IMR-90 (cell line): ENCODE data around the gene PRKG2. TPM values are rescaled to one million over a fixed set of nuclear protein-coding genes. Genes with fewer than 3 reads are reported as not detected.

ENCODE experiments used
- ATAC-seq: fragments of 200-7000 bp; cut with Tn5 transposase; 2 replicates; pipeline ENCODE4 v1.9.1; 2020; ENCODE audit warnings: low read depth, mild to moderate bottlenecking, moderate library complexity
- BruUV-seq: library from RNA; stranded (reverse); fragments of 400-500 nt; replicated peaks from 2 replicates; lab custom pipeline; 2021; lab: Mats Ljungman, UMichigan
- CTCF ChIA-PET: fragments of 300-600 bp; formaldehyde crosslinking; extraction: SDS; loops from one replicate; lab custom pipeline; 2021; ENCODE audit warnings: antibody characterized with exemption; lab: Yijun Ruan, JAX
- POLR2A ChIA-PET: fragments of 300-600 bp; sonication (Branson Sonifier 250); formaldehyde crosslinking; loops from one replicate; lab custom pipeline; 2022; ENCODE audit warnings: antibody characterized with exemption; ENCODE audit not compliant: unreplicated experiment; lab: Charles Lee
- DNase-seq: peaks from one replicate; pipeline ENCODE4 v3.0.0; 2013
- H2AFZ ChIP-seq: replicated peaks from 2 replicates; pipeline ENCODE3; 2013; ENCODE audit warnings: low read length, mild to moderate bottlenecking; ENCODE audit not compliant: poor library complexity
- H2AK5ac ChIP-seq: 2 replicates; pipeline ENCODE4 v1.6.1; 2013; ENCODE audit warnings: low read depth, low read length, inconsistent platforms
- H2AK9ac ChIP-seq: replicated peaks from 2 replicates; pipeline ENCODE3; 2013; ENCODE audit warnings: mild to moderate bottlenecking, low read depth, low read length, moderate library complexity; ENCODE audit not compliant: poor library complexity
- H2BK120ac ChIP-seq: 2 replicates; pipeline ENCODE4 v1.6.1; 2013; ENCODE audit warnings: low read depth, low read length, inconsistent platforms
- H2BK15ac ChIP-seq: 3 replicates; pipeline ENCODE4 v1.6.1; 2013; ENCODE audit warnings: low read depth, low read length, inconsistent platforms
- H2BK20ac ChIP-seq: 2 replicates; pipeline ENCODE4 v1.6.1; 2013; ENCODE audit warnings: low read depth, mild to moderate bottlenecking, inconsistent platforms, low read length, moderate library complexity
- H2BK5ac ChIP-seq: 2 replicates; pipeline ENCODE4 v1.6.1; 2013; ENCODE audit warnings: mild to moderate bottlenecking, low read depth, low read length, inconsistent platforms; ENCODE audit not compliant: poor library complexity, severe bottlenecking
- H3K14ac ChIP-seq: replicated peaks from 2 replicates; pipeline ENCODE4 v1.6.1; 2013; ENCODE audit warnings: low read depth, low read length, inconsistent platforms
- H3K18ac ChIP-seq: 2 replicates; pipeline ENCODE4 v1.6.1; 2013; ENCODE audit warnings: low read depth, low read length, control low read depth
- H3K23ac ChIP-seq: 2 replicates; pipeline ENCODE4 v1.6.1; 2013; ENCODE audit warnings: low read depth, low read length, inconsistent platforms
- H3K27ac ChIP-seq: 2 replicates; pipeline ENCODE4 v1.5.1; 2013; ENCODE audit warnings: mild to moderate bottlenecking, control low read depth, low read length; ENCODE audit not compliant: insufficient read depth
- H3K27me3 ChIP-seq: 2 replicates; pipeline ENCODE4 v1.6.1; 2013; ENCODE audit warnings: low read length; ENCODE audit not compliant: control insufficient read depth, insufficient read depth
- H3K36me3 ChIP-seq: 2 replicates; pipeline ENCODE4 v1.6.1; 2013; ENCODE audit warnings: low read length, mixed read lengths; ENCODE audit not compliant: control insufficient read depth, insufficient read depth
- H3K4ac ChIP-seq: 2 replicates; pipeline ENCODE4 v1.6.1; 2013; ENCODE audit warnings: low read depth, low read length, inconsistent platforms
- H3K4me1 ChIP-seq: 2 replicates; pipeline ENCODE4 v1.6.1; 2013; ENCODE audit warnings: low read length, mixed read lengths; ENCODE audit not compliant: control insufficient read depth, insufficient read depth
- H3K4me2 ChIP-seq: 2 replicates; pipeline ENCODE4 v1.6.1; 2013; ENCODE audit warnings: low read depth, mild to moderate bottlenecking, control low read depth, low read length, moderate library complexity
- H3K4me3 ChIP-seq: 2 replicates; pipeline ENCODE4 v1.5.1; 2013; ENCODE audit warnings: low read depth, mild to moderate bottlenecking, control low read depth, low read length, moderate library complexity; ENCODE audit not compliant: insufficient read depth
- H3K56ac ChIP-seq: 2 replicates; pipeline ENCODE4 v1.6.1; 2013; ENCODE audit warnings: low read length, inconsistent platforms; ENCODE audit not compliant: insufficient read depth; ENCODE audit errors: extremely low read depth
- H3K79me1 ChIP-seq, 2 experiments: 2 replicates each; pipeline ENCODE4 v1.6.1; 2013; ENCODE audit warnings: low read length in 2 of 2, inconsistent platforms in 1 of 2, low read depth in 1 of 2
- H3K9ac ChIP-seq: 2 replicates; pipeline ENCODE4 v1.6.1; 2013; ENCODE audit warnings: low read depth, low read length, control low read depth
- H3K9me1 ChIP-seq: 2 replicates; pipeline ENCODE4 v1.6.1; 2013; ENCODE audit warnings: low read length, inconsistent platforms; ENCODE audit not compliant: insufficient read depth
- H3K9me3 ChIP-seq: 2 replicates; pipeline ENCODE4 v1.6.1; 2013; ENCODE audit warnings: low read length; ENCODE audit not compliant: control insufficient read depth, insufficient read depth
- H4K20me1 ChIP-seq: 2 replicates; pipeline ENCODE4 v1.6.1; 2013; ENCODE audit warnings: low read length, inconsistent platforms; ENCODE audit not compliant: insufficient read depth
- H4K5ac ChIP-seq: 2 replicates; pipeline ENCODE4 v1.6.1; 2013; ENCODE audit warnings: mild to moderate bottlenecking, low read depth, low read length, control low read depth
- H4K8ac ChIP-seq, 2 experiments: 2 replicates each; pipeline ENCODE4 v1.6.1; 2013; ENCODE audit warnings: low read depth in 2 of 2, low read length in 2 of 2, control low read depth in 1 of 2, inconsistent platforms in 1 of 2
- H4K91ac ChIP-seq: 2 replicates; pipeline ENCODE4 v1.6.1; 2013; ENCODE audit warnings: low read depth, low read length, inconsistent platforms; ENCODE audit not compliant: insufficient read depth
- BHLHE40 ChIP-seq: fragments of 150-350 bp; IDR thresholded peaks from 2 replicates; pipeline ENCODE4 v1.6.1; 2016; ENCODE audit warnings: mild to moderate bottlenecking, low read depth, low read length
- CHD1 ChIP-seq: IDR thresholded peaks from 2 replicates; pipeline ENCODE4 v1.6.1; 2012; ENCODE audit warnings: low read depth, low read length, improper control_type of control experiment
- ELK1 ChIP-seq: fragments of 150-350 bp; IDR thresholded peaks from 2 replicates; pipeline ENCODE4 v1.6.1; 2016; ENCODE audit warnings: low read depth, mild to moderate bottlenecking, low read length, moderate library complexity, borderline replicate concordance
- FOS ChIP-seq: fragments of 150-350 bp; IDR thresholded peaks from 2 replicates; pipeline ENCODE4 v1.6.1; 2016; ENCODE audit warnings: low read depth, low read length
- MAFK ChIP-seq: IDR thresholded peaks from 2 replicates; pipeline ENCODE4 v1.6.1; 2012; ENCODE audit warnings: low read depth, low read length, improper control_type of control experiment
- MAZ ChIP-seq: IDR thresholded peaks from 2 replicates; pipeline ENCODE4 v1.6.1; 2012; ENCODE audit warnings: low read depth, mild to moderate bottlenecking, low read length, improper control_type of control experiment, moderate library complexity, borderline replicate concordance
- MXI1 ChIP-seq: IDR thresholded peaks from 2 replicates; pipeline ENCODE4 v1.6.1; 2012; ENCODE audit warnings: low read depth, mild to moderate bottlenecking, low read length, moderate library complexity, borderline replicate concordance
- NFE2L2 ChIP-seq: fragments of 150-350 bp; IDR thresholded peaks from 2 replicates; pipeline ENCODE4 v1.6.1; 2016; ENCODE audit warnings: low read depth, mild to moderate bottlenecking, low read length
- POLR2A ChIP-seq: IDR thresholded peaks from 2 replicates; pipeline ENCODE4 v1.6.1; 2012; ENCODE audit warnings: mild to moderate bottlenecking, low read depth, low read length
- RAD21 ChIP-seq: IDR thresholded peaks from 2 replicates; pipeline ENCODE4 v1.6.1; 2012; ENCODE audit warnings: low read length, improper control_type of control experiment
- RFX5 ChIP-seq: IDR thresholded peaks from 2 replicates; pipeline ENCODE4 v1.8.0; 2012; ENCODE audit warnings: low read depth, mild to moderate bottlenecking, low read length, moderate library complexity
- SMC3 ChIP-seq: fragments of 150-350 bp; IDR thresholded peaks from 2 replicates; pipeline ENCODE4 v1.6.1; 2016; ENCODE audit warnings: low read depth, mild to moderate bottlenecking, antibody characterized with exemption, low read length, moderate library complexity
- USF2 ChIP-seq: fragments of 150-350 bp; IDR thresholded peaks from 2 replicates; pipeline ENCODE4 v1.6.1; 2017; ENCODE audit warnings: mild to moderate bottlenecking, antibody characterized with exemption, low read length, low read depth
- whole genome bisulfite sequencing, 2 experiments: methylation state at CpG; one replicate each; pipeline versions ENCODE4 v1.1.5 to v1.1.7; 2013; ENCODE audit warnings: missing lambda C conversion rate in 2 of 2; ENCODE audit not compliant: insufficient read length in 1 of 2; ENCODE audit errors: extremely low coverage in 2 of 2; 5-methylcytosine and 5-hydroxymethylcytosine counted together
- dilution Hi-C: fragments of 300-500 bp; cut with HindIII; formaldehyde crosslinking; loops from one replicate; pipeline ENCODE4 v1.14.3; 2018; ENCODE audit warnings: low sequenced_read_pairs; ENCODE audit not compliant: unreplicated experiment
- in situ Hi-C: fragments of 300-500 bp; cut with MboI; formaldehyde crosslinking; loops from 3 replicates; pipeline ENCODE4 v1.14.3; 2019; ENCODE audit warnings: low sequenced_read_pairs, inconsistent platforms, mixed read lengths
- intact Hi-C: fragments of 100-400 bp; cut with micrococcal nuclease; formaldehyde crosslinking; loops from 2 replicates; pipeline ENCODE4 v1.10.0; 2022
- polyA plus RNA-seq, 3 experiments: library from polyadenylated mRNA; depleted of rRNA; stranded (reverse); fragments of >200 nt; gene quantifications; 2 replicates each; pipeline ENCODE4 v1.2.3, GENCODE V29; 2012; ENCODE audit warnings: low replicate concordance in 1 of 3
- total RNA-seq: library from RNA; depleted of rRNA; stranded (reverse); fragments of >200 nt; gene quantifications from 2 replicates; pipeline ENCODE4 v1.2.3, GENCODE V29; 2012

Gene PRKG2
- total and polyA plus RNA-seq, 2 of the 4 experiments (the other 2 are of a cell fraction), result 0.44 to 2.0 TPM

- ChIA-PET CTCF (interaction anchor here (0.7 kb wide), 1 partner anchor 15 kb away, joined by 3 read pairs; no protein-coding TSS in a partner anchor), POLR2A (no interaction called here)
- Histone ChIP-seq H4K8ac (0 out of 4 replicates have a peak overlapping the region, but pooled peaks of 1 of the 2 experiments have one; percentile 9), H3K27ac (no peak overlapping the region), H3K9ac (no peak overlapping the region), H2AK9ac (no peak overlapping the region), H3K18ac (no peak overlapping the region), H4K20me1 (no peaks in the 10 kb centered on the region), H3K79me1 (no peaks in the 10 kb centered on the region), H2AK5ac (no peak overlapping the region), H2BK20ac (no peak overlapping the region), H3K56ac (no peak overlapping the region), H3K14ac (no peak overlapping the region), H4K91ac (no peak overlapping the region), H3K9me1 (no peaks in the 10 kb centered on the region), H3K36me3 (peaks cover 4% of the 10 kb centered on the region), H3K4me2 (no peak overlapping the region), H3K4me3 (no peak overlapping the region), H3K9me3 (no peaks in the 10 kb centered on the region), H3K4ac (no peak overlapping the region), H3K4me1 (peaks cover 7% of the 10 kb centered on the region), H4K5ac (no peak overlapping the region), H2AFZ (no peak overlapping the region), H2BK15ac (no peak overlapping the region), H3K27me3 (no peaks in the 10 kb centered on the region), H3K23ac (no peak overlapping the region), H2BK120ac (no peak overlapping the region), H2BK5ac (no peak overlapping the region)
- ATAC-seq, result no peak
- no CpG with 5 or more reads among the region's 4 CpGs for WGBS, 2 experiments
- no peak for DNase-seq
- no TSS peak for BruUV-seq
- TF ChIP-seq MAZ, result no peak
- no peak for TF ChIP-seq MXI1
- no peak for TF ChIP-seq FOS
- TF ChIP-seq CHD1, result no peak
- TF ChIP-seq USF2, result no peak
- no peak for TF ChIP-seq NFE2L2
- TF ChIP-seq MAFK, result no peak
- no peak for TF ChIP-seq ELK1
- no peak for TF ChIP-seq RFX5
- no peak for TF ChIP-seq RAD21
- no peak for TF ChIP-seq POLR2A
- no peak for TF ChIP-seq BHLHE40
- no peak for TF ChIP-seq SMC3
- dilution Hi-C loops, result no loop called here
- intact Hi-C loops, result no loop called here
- in situ Hi-C loops, result no loop called here
Observed at GRCh38 chr4:81131066-81131465, 84.0 kb downstream of the PRKG2 start.
